ENCODE results near the gene IRF8.

GRCh38 chr16:85955566-85955965, 56.6 kb downstream of the IRF8 start:
- TF ChIP-seq, protein P1, sequence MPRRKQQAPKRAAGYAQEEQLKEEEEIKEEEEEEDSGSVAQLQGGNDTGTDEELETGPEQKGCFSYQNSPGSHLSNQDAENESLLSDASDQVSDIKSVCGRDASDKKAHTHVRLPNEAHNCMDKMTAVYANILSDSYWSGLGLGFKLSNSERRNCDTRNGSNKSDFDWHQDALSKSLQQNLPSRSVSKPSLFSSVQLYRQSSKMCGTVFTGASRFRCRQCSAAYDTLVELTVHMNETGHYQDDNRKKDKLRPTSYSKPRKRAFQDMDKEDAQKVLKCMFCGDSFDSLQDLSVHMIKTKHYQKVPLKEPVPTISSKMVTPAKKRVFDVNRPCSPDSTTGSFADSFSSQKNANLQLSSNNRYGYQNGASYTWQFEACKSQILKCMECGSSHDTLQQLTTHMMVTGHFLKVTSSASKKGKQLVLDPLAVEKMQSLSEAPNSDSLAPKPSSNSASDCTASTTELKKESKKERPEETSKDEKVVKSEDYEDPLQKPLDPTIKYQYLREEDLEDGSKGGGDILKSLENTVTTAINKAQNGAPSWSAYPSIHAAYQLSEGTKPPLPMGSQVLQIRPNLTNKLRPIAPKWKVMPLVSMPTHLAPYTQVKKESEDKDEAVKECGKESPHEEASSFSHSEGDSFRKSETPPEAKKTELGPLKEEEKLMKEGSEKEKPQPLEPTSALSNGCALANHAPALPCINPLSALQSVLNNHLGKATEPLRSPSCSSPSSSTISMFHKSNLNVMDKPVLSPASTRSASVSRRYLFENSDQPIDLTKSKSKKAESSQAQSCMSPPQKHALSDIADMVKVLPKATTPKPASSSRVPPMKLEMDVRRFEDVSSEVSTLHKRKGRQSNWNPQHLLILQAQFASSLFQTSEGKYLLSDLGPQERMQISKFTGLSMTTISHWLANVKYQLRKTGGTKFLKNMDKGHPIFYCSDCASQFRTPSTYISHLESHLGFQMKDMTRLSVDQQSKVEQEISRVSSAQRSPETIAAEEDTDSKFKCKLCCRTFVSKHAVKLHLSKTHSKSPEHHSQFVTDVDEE (CRISPR knock-in tag; IDR thresholded peaks at IDR 0.05), result no peak
- TF ChIP-seq, protein P2, sequence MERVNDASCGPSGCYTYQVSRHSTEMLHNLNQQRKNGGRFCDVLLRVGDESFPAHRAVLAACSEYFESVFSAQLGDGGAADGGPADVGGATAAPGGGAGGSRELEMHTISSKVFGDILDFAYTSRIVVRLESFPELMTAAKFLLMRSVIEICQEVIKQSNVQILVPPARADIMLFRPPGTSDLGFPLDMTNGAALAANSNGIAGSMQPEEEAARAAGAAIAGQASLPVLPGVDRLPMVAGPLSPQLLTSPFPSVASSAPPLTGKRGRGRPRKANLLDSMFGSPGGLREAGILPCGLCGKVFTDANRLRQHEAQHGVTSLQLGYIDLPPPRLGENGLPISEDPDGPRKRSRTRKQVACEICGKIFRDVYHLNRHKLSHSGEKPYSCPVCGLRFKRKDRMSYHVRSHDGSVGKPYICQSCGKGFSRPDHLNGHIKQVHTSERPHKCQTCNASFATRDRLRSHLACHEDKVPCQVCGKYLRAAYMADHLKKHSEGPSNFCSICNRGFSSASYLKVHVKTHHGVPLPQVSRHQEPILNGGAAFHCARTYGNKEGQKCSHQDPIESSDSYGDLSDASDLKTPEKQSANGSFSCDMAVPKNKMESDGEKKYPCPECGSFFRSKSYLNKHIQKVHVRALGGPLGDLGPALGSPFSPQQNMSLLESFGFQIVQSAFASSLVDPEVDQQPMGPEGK (CRISPR knock-in tag; IDR thresholded peaks at IDR 0.05; ENCODE audit: borderline replicate concordance), result no peak
- no peak for TF ChIP-seq OSR1 (CRISPR knock-in tag; IDR thresholded peaks at IDR 0.05)
- TF ChIP-seq BACH2 (CRISPR knock-in tag; IDR thresholded peaks at IDR 0.05; ENCODE audit: borderline replicate concordance), result no peak
- no peak for TF ChIP-seq CSDC2 (CRISPR knock-in tag; IDR thresholded peaks at IDR 0.05)
- no peak for TF ChIP-seq ZC3H10 (CRISPR knock-in tag; IDR thresholded peaks at IDR 0.05)
- TF ChIP-seq TOX (CRISPR knock-in tag; IDR thresholded peaks at IDR 0.05; ENCODE audit: borderline replicate concordance), result no peak
- TF ChIP-seq TCF4 (CRISPR knock-in tag; IDR thresholded peaks at IDR 0.05; ENCODE audit: borderline replicate concordance), result no peak
- no peak for TF ChIP-seq ZNF8 (CRISPR knock-in tag; IDR thresholded peaks at IDR 0.05)
- TF ChIP-seq ARNTL (CRISPR knock-in tag; IDR thresholded peaks at IDR 0.05; ENCODE audit: borderline replicate concordance, low read depth), result no peak
- TF ChIP-seq CREB5 (CRISPR knock-in tag; IDR thresholded peaks at IDR 0.05; ENCODE audit: low read depth), result no peak
